HG02973 (cell line): Measurements from ENCODE around the gene POTEG.
"Not testable (repeated sequence)": the region's sequence is repeated elsewhere in the genome, so short reads cannot be mapped to it uniquely, and the experiment has no call there.

Experiments
- ATAC-seq: cut with Tn5 transposase; IDR thresholded peaks from one replicate; pipeline ENCODE4 v1.9.1; 2021; ENCODE audit warnings: moderate library complexity; ENCODE audit not compliant: unreplicated experiment

Gene POTEG

GRCh38 chr14:19374451-19374903 is 59.7 kb downstream of the POTEG start:
- not testable (repeated sequence) for ATAC-seq

DNA sequence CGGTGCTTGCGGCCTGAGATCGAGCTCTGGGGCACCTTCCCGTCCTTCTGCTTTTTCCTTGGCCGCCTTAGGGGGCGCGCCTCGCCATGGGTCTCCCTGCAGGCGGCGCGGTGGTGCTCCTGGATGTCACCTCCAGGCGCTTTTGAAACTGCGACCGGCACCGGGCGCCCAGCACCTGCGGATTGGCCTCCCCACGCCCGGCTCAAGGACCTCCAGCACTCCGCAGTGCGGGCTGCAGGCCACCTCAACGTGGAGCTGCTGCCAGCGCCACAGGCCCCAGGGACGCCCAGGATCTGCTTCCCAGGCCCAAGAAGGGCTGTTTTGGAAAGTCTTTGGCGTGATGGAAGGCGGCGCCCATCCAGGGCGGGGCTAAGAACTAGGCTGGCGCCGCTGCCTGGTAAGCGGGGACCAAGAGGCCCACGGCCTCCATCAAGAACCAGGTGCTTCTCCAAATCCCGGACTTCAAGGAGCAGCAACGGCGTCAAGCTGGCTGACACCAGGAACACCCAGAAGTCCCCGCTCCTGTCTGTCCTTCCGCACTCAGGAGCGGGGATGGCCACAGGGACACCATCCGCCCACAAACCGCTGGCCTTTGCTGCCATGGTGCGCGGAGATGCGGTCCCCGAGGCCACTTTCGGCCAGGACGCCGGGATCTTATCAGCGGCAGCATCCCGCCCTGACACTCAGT is 61.2 kb downstream of the POTEG start:
- ATAC-seq, result not testable (repeated sequence)

DNA sequence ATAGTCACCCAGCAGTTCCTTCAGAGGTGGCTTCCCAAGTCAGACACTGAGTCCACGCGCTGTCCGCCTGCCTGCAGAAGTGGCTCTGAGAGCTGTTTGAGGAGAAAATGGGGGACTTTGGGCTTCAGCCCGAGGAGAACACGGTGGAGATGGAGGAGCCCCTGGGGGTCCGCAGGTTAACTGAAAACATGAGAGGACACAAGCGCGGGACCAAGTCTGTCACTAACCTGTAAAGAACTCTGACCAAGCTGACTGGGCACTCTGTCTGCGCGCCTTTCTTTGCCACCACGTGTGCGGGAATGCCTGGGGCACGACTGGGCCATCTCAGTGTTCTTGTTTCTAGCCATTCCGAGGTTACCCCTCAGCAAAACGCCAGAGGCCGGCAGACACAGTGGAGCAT is 62.4 kb downstream of the POTEG start:
- ATAC-seq, result not testable (repeated sequence)

DNA sequence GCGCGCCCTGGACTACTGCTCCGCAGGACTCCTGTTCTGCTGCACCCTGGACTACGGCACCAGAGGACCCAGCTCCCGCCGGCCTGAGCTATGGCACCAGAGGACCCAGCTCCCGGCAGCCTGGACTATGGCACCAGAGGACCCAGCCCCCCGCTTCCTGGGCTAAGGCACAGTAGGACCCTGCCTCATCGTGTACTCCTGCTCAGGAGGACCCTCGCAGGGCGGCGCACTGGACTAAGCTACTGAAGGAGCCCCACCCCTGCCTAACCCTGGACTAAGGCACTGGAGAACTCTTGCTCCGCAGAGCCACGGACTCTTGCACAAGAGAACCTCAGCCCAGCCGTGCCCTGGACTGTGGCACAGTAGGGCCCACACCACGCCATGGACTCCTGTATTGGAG is 71.3 kb downstream of the POTEG start:
- not testable (repeated sequence) for ATAC-seq

DNA sequence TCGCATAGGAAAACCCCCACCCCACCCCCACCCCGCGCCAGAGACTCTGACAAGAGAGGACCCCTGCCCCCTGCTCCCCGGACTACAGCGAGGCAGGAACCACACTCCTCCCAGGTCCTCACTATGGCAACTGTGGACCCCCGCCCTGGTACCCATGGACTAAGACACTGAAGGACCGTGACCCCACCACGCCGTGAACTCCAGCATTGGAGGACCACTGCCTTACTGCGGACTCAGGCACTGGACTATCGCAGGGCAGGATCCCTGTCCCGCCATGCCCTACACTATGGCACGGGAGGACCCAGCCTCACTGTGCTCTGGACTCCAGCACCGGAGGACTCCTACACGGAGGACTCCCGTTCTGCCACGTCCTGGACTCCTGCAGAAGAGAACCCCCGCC is 71.8 kb downstream of the POTEG start:
- not testable (repeated sequence) for ATAC-seq

DNA sequence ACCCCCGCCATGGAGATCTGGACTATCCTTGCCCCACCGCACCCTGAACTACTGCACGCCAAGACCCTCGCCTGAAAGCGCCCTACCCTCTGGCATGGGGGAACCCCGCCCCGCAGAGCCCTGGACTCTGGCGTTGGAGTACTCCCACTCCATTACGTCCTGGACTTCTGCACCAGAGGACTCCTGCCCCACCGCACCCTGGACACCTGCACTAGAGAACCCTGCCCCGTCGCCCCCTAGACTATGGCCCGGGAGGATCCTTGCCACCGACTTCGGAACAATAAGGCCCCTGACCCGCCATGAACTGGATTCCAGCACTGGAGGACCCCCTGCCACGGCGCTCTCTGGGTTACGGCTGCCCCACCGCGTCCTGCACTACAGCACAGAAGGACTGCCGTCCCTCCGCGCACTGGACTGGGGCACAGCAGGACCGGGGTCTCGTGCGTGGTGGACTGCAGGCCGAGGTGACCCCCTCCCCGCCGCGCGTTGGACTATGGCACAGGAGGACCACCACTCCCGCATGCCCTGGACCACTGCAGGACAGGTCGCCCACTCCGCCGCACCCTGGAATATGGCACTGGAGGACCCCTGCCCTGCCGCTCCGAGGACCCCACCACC is 72.4 kb downstream of the POTEG start:
- not testable (repeated sequence) for ATAC-seq

GRCh38 chr14:19360937-19361635 is 73.1 kb downstream of the POTEG start:
- ATAC-seq, result not testable (repeated sequence)
